ENCODE data around the gene ITGA5.

Gene ITGA5

GRCh38 chr12:54430471-54431069 lies 11.5 kb upstream of the ITGA5 start:
- no peak for DNase-seq (ENCODE audit: low read depth)

DNA sequence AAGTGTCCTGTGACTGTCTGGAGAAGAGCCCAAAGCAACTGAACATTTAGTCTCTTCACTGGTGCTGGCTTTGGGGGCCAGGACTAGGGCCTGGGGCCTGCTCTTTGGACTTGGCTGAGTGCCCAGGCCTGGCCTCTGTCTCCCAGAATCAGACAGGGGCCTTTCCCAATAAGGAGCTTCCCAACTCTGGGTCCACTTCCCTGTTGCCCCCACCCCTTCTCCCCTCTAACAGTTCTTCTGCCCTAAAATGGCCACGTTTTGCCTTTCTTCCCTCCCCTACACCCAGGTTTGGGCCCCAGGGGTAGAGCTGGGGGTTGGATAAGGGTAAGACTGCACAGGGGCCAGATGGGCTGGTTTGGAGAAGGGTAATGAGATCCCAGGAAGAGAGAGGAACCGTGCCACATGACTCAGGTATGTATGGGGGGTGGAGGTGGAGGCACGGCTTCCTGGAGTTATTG lies 10.0 kb upstream of the ITGA5 start:
- DNase-seq (ENCODE audit: low read depth) = no peak

GRCh38 chr12:54428050-54429013 lies 9.3 kb upstream of the ITGA5 start:
- DNase-seq (ENCODE audit: low read depth) = no peak

GRCh38 chr12:54427106-54427505 lies 8.0 kb upstream of the ITGA5 start:
- no peak for DNase-seq (ENCODE audit: low read depth)

DNA sequence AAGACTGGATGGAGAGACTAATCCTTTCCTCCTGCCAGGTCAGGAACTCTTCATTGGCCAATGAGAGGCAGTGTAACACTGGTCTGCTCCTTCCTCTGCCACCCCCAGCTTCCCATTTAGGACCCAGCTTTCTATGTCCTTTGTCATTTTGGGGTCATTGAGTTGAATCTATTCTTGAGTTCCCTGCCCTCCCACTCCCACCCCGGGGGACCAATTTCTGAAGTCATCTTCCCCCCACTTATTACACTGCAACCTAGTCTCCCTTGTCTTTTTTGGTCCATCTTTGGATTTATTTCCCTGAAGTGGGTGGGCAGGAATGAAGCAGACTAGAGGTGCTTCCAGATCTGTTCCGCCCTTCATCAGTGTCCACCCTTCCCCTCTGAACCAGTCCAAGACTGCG lies 7.6 kb upstream of the ITGA5 start:
- DNase-seq (ENCODE audit: low read depth) = no peak

- no peak for DNase-seq (ENCODE audit: low read depth)
These were observed 6.6 kb upstream of the ITGA5 start for GRCh38 chr12:54425702-54426101.

- DNase-seq (ENCODE audit: low read depth) = no peak
These were observed 5.2 kb upstream of the ITGA5 start for GRCh38 chr12:54424224-54424623.

DNA sequence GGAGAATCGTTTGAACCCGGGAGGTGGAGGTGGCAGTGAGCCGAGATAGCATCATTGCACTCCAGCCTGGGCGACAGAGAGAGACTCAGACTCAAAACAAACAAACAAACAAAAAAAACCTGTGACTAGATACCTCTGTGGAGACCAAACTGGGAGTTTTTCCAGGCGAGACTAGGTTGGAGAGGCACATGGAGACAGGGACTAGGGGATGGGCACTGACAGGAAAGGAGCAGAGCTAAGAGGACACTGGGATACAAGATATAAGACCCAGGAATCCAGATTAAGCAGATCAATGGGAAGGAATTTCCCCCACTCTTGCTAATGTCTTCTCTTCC lies 4.7 kb upstream of the ITGA5 start:
- DNase-seq (ENCODE audit: low read depth) = no peak

- no peak for DNase-seq (ENCODE audit: low read depth)
These were observed 2.8 kb upstream of the ITGA5 start for GRCh38 chr12:54421879-54422250.

- no peak for DNase-seq (ENCODE audit: low read depth)
These were observed 2.3 kb upstream of the ITGA5 start for GRCh38 chr12:54421175-54421878.

DNA sequence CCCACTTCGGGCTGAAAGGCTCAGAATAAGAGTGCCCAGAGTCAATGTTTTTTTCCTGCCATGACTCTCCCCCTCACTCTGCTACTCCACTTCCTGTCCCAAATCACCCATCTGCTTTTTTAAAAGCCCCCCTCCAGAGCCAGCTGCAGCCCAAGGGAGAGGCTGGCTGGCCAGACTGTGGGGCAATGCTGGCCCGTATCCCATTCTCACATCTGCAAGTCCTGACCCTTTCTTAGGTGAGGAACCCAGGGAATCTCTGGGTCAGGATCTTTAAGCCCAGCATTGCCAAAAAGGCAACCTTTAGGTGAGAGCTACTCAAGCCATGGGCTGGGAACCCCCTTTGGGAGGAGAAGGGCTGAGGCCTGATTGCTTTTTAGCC lies 1.7 kb upstream of the ITGA5 start:
- DNase-seq (ENCODE audit: low read depth) = no peak

DNA sequence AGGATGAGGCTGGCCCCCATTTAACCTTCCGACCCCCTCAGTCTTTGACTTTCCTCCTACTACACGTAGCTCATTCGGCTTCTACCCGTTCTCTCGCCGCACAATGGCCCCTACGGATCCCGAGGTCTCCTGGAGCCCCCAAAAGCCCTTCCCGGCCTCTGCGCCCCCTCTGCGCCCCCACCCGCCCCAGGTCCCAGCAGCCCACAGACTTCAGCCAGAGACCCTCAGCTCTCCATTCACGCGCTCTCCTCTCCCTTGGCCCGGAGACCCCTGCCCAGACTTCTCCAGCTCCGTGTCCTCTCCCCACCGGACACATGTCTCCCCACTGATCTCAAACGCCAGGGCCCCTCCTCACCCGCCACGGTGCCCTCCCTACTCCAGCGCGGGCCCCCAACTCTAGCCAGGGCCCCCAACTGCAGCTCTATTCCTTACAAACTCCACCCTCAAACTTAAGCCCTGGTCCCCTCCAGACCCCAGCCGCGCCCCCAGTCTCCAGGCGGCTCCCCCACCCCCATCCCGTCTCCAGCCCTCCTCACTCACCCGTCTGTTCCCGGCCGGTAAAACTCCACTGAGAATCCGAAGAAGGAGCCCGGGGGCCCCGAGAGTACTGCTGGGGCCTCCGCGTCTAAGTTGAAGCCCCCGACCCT lies 502 bp downstream of the ITGA5 start:
- no peak for DNase-seq (ENCODE audit: low read depth)

GRCh38 chr12:54417712-54418440 lies 1.2 kb downstream of the ITGA5 start:
- no peak for DNase-seq (ENCODE audit: low read depth)

DNA sequence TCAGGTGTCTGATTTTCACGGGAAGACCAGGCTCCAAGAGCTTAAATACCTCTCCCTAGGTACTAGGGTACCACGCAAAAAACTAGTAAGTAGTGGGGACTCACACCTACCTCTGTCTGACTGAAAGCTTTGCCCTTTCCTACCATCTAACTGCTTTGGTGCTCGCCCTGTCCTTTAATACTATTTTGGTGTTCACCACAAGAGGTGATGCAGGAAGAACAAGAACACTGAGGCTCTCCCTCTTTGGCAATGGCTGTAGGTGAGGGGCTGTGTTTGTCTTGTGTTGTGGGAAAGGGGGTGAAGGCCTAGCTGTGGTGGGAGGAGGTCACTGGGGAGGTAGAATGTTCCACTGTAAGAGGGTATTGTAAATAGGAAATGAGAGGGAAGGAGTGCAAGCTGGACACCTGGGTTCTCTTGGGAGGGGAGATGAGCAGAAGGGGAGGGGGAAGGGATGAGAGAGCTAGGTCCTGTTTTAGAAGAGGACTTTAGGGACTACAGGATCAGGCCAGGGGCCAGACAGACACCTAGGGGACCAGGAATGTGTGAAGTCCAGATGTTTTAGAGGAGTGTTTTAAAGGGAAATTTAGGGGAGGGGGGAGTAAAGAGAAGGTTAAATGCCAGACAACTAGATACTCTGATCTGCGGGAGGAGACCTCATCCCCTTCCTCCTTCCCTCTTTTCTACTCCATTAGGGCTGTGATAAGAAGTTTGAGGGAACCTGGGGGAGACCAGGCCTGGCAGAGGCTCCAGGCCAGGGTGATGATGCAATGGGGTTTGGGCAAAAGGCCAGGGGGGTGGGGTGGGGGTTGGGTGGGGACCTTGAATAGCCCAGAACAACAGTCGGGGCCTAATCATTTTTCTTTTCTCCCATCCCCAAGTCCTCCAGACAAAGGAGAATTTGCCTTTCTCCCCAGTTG lies 2.1 kb downstream of the ITGA5 start:
- DNase-seq (ENCODE audit: low read depth) = no peak

GRCh38 chr12:54415221-54415929 lies 3.7 kb downstream of the ITGA5 start:
- DNase-seq (ENCODE audit: low read depth) = no peak

GRCh38 chr12:54413284-54414190 lies 5.5 kb downstream of the ITGA5 start:
- peak; percentile 66 for DNase-seq (ENCODE audit: low read depth)

DNA sequence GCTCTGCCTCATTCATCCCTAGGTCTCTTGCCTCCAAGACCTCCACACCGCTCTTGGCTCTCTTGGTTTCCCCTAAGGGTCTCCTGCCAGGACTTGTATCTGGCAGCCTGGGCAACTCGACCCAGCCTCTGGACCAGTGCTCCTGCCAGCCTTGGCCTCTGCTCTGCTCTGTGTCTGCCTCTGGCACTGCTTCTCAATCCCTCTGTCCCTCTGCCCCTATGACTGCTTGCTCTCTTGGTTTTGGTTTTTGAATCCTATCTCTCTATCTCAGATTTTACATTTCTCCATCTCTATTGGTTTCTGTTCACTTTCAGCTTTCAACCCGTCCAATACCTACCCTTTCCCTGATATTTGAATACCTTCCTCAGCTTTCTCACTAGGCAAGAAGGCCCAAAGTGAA lies 6.3 kb downstream of the ITGA5 start:
- DNase-seq (ENCODE audit: low read depth) = no peak

- no peak for DNase-seq (ENCODE audit: low read depth)
These were observed 6.7 kb downstream of the ITGA5 start for GRCh38 chr12:54412348-54412747.
